Lung (tissue), 12 donors: Measurements from ENCODE around the gene MTERF4. TPM values are rescaled to one million over a fixed set of nuclear protein-coding genes. Genes with fewer than 3 reads are reported as not detected.

ENCODE experiments used
- ATAC-seq: fragments of 200-7000 bp; cut with Tn5 transposase; one replicate; pipeline ENCODE4 v1.9.1; 2020; ENCODE audit warnings: moderate number of reproducible peaks; ENCODE audit not compliant: insufficient read depth, low FRiP score
- DNase-seq, 3 donors: peaks; one replicate each; pipeline ENCODE4 v3.0.0-alpha.2; 2013 to 2017
- H3K27ac ChIP-seq, 2 donors: one replicate each; pipeline ENCODE4 v1.5.1; 2013; ENCODE audit warnings: mild to moderate bottlenecking in 2 of 2, moderate library complexity in 2 of 2, control low read depth in 1 of 2, inconsistent platforms in 1 of 2, low read depth in 1 of 2, low read length in 1 of 2
- H3K27me3 ChIP-seq, 3 donors: one replicate each; pipeline ENCODE4 v1.5.1; 2013; ENCODE audit warnings: low read length in 2 of 3; ENCODE audit not compliant: control insufficient read depth in 3 of 3, insufficient read depth in 3 of 3
- H3K36me3 ChIP-seq, 4 donors: one replicate each; pipeline ENCODE4 v1.5.1; 2013; ENCODE audit warnings: low read length in 4 of 4, mild to moderate bottlenecking in 1 of 4, moderate library complexity in 1 of 4; ENCODE audit not compliant: control insufficient read depth in 4 of 4, insufficient read depth in 4 of 4
- H3K4me1 ChIP-seq, 5 donors: one replicate each; pipeline ENCODE4 v1.5.1; 2013; ENCODE audit warnings: low read length in 5 of 5, mild to moderate bottlenecking in 2 of 5, moderate library complexity in 1 of 5; ENCODE audit not compliant: control insufficient read depth in 5 of 5, insufficient read depth in 5 of 5
- H3K4me3 ChIP-seq: one replicate; pipeline ENCODE4 v1.5.1; 2013; ENCODE audit warnings: mild to moderate bottlenecking, control low read depth, moderate library complexity
- H3K9ac ChIP-seq, 2 donors: one replicate each; pipeline ENCODE4 v1.5.1; 2013; ENCODE audit warnings: low read length in 2 of 2, control low read depth in 1 of 2; ENCODE audit not compliant: insufficient read depth in 1 of 2
- H3K9me3 ChIP-seq, 4 donors: one replicate each; pipeline ENCODE4 v1.5.1; 2013; ENCODE audit warnings: low read length in 3 of 4, mild to moderate bottlenecking in 1 of 4, moderate library complexity in 1 of 4; ENCODE audit not compliant: control insufficient read depth in 4 of 4, insufficient read depth in 3 of 4
- CTCF ChIP-seq: IDR thresholded peaks from 2 replicates; pipeline ENCODE4 v1.5.1; 2012; ENCODE audit warnings: mild to moderate bottlenecking; ENCODE audit errors: control extremely low read depth, extremely low read depth
- WGBS, 2 donors: extraction: QIAGEN DNeasy Blood & Tissue Kit; methylation state at CpG; one replicate each; pipeline ENCODE4 v1.1.7; 2013; 5-methylcytosine and 5-hydroxymethylcytosine counted together
- polyA plus RNA-seq, 2 donors: library from polyadenylated mRNA; stranded (reverse); fragments of 200-250 nt; gene quantifications; one replicate each; pipeline ENCODE4 v1.2.1, GENCODE V29; 2013
- total RNA-seq, 2 donors: library from RNA; depleted of rRNA in 1 of 2; stranded (reverse); fragments of >200 nt in 1 of 2; gene quantifications; one replicate each; pipeline ENCODE4 v1.2.1, GENCODE V29; 2014 to 2021
- donor health status: control.
- donor health status: control.
- donor health status: Bipolar disorder and iron deficiency.
- donor health status: healthy.
- donor health status: DM: yes; HTN: yes; CAD: no.

The MTERF4 gene
- total and polyA plus RNA-seq, 4 donors, result 23.5 to 50.1 (median 27.5) TPM

GRCh38 chr2:241064802-241065354 is 37.2 kb downstream of the MTERF4 start:
- 91 to 92% methylated on average over 23 of the region's 23 CpGs for WGBS, 2 donors

GRCh38 chr2:241064008-241064801 is 37.9 kb downstream of the MTERF4 start:
- ATAC-seq (peak; percentile 75), DNase-seq (no peak)
- H3K27me3 ChIP-seq, result peaks cover 0 to 2% (median 0%) of the 10 kb centered on the region in 3 donors
- no peak overlapping the region for H3K27ac ChIP-seq
- 31 to 35% methylated on average over 30 to 32 of the region's 32 CpGs for WGBS, 2 donors
- no peak overlapping the region for H3K9ac ChIP-seq
- no peak overlapping the region for H3K4me3 ChIP-seq
- no peak for TF ChIP-seq CTCF
- no peaks in the 10 kb centered on the region for H3K9me3 ChIP-seq
- peaks cover 0 to 7% (median 0%) of the 10 kb centered on the region in 5 donors for H3K4me1 ChIP-seq
- H3K36me3 ChIP-seq, result peaks cover 0 to 28% (median 14%) of the 10 kb centered on the region in 4 donors

More at GRCh38 chr2:241064802-241065354, 37.2 kb downstream of the MTERF4 start:
- no peak for DNase-seq
- Histone ChIP-seq H3K36me3 (peaks cover 0 to 32% (median 20%) of the 10 kb centered on the region in 4 donors), H3K27ac (no peak overlapping the region), H3K9me3 (no peaks in the 10 kb centered on the region), H3K27me3 (peaks cover 0 to 2% (median 0%) of the 10 kb centered on the region in 3 donors), H3K4me1 (peaks cover 0 to 7% (median 0%) of the 10 kb centered on the region in 5 donors), H3K9ac (no peak overlapping the region), H3K4me3 (no peak overlapping the region)
- no peak for TF ChIP-seq CTCF
- ATAC-seq, result no peak

DNA sequence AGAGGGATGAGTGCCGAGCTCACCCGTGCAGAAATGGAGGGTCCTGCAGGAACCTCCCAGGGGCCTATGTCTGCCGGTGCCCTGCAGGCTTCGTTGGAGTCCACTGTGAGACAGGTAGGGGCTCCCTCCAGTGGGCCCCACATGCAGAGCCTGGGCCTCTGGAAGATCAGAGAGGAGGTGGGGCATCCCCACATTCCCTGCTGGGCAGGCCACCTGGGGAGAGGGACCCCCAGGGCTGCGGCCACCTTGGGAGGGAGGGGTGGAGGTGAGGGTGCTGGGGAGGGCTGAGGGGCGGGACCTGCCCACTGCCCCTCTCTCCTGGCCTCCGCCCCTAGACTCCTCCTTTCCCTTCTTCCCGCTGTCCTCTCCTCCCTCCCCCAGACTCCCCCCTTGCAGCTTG is 38.5 kb downstream of the MTERF4 start:
- WGBS, 2 donors, result 31% methylated on average over 4 to 8 of the region's 8 CpGs
- peak in 1 of 3 donors; percentile 19 for DNase-seq
- no peaks in the 10 kb centered on the region for H3K9me3 ChIP-seq
- no peak for TF ChIP-seq CTCF
- H3K4me1 ChIP-seq, result peaks cover 0 to 7% (median 0%) of the 10 kb centered on the region in 5 donors
- H3K4me3 ChIP-seq, result no peak overlapping the region
- H3K9ac ChIP-seq, result no peak overlapping the region
- H3K27me3 ChIP-seq, result peaks cover 0 to 2% (median 0%) of the 10 kb centered on the region in 3 donors
- H3K27ac ChIP-seq, result no peak overlapping the region
- no peak for ATAC-seq
- H3K36me3 ChIP-seq, result peaks cover 0 to 22% (median 12%) of the 10 kb centered on the region in 4 donors
